RWPE1 (cell line): Measurements from ENCODE around the gene DTX3.
"Not testable (repeated sequence)": the region's sequence is repeated elsewhere in the genome, so short reads cannot be mapped to it uniquely, and the experiment has no call there.

Experiments
- CTCF ChIA-PET: fragments of 350-600 bp; sonication (Branson Sonifier 250); formaldehyde crosslinking; extraction: SDS; loops from one replicate; lab custom pipeline; 2021; lab: Yijun Ruan, JAX
- POLR2A ChIA-PET: fragments of 400-600 bp; formaldehyde crosslinking; extraction: SDS; loops from one replicate; lab custom pipeline; 2020; ENCODE audit warnings: antibody characterized with exemption; ENCODE audit not compliant: low non-redundant PET; lab: Yijun Ruan, JAX
- DNase-seq: peaks from one replicate; pipeline ENCODE4 v3.0.0; 2012; ENCODE audit warnings: low spot score
- H3K27ac ChIP-seq: fragments of 450-650 bp; 2 replicates; pipeline ENCODE4 v1.5.1; 2017
- TF ChIP-seq, protein P1 (sequence below): fragments of 450-650 bp; conservative IDR thresholded peaks from 2 replicates; pipeline ENCODE4 v1.5.1; 2017; ENCODE audit warnings: low read depth, mild to moderate bottlenecking

DTX3 gene

DNA sequence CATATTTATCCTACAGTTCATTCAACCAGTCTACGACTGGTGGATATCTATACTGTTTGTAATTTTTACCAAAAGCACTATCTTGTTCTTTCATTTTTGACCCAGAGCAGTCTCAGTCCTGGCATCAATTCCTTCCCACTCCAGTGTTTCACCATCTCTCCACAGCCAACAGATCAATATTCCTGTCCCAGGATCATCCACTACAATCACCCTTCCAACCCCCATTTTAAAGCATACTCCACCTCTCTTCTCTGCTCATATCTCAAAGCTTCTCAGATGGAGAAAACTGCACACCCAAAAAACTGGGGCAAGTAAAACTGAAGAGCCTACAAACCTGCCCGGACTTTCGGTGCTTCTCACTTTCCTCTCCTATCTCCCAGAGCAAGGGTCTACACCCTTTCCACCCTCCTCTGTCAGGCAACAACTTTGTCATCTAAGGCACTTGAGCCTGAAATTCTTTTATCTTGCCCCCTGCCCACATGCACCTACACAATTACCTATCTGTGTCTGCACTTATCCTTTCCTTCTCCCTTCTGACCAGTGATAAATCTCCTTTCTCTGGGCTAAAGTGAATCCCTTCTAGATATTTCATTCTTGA, 17.7 kb upstream of the DTX3 start:
- ChIA-PET POLR2A (no interaction called here), CTCF (no interaction called here)
- no peak for DNase-seq
- TF ChIP-seq, protein P1, sequence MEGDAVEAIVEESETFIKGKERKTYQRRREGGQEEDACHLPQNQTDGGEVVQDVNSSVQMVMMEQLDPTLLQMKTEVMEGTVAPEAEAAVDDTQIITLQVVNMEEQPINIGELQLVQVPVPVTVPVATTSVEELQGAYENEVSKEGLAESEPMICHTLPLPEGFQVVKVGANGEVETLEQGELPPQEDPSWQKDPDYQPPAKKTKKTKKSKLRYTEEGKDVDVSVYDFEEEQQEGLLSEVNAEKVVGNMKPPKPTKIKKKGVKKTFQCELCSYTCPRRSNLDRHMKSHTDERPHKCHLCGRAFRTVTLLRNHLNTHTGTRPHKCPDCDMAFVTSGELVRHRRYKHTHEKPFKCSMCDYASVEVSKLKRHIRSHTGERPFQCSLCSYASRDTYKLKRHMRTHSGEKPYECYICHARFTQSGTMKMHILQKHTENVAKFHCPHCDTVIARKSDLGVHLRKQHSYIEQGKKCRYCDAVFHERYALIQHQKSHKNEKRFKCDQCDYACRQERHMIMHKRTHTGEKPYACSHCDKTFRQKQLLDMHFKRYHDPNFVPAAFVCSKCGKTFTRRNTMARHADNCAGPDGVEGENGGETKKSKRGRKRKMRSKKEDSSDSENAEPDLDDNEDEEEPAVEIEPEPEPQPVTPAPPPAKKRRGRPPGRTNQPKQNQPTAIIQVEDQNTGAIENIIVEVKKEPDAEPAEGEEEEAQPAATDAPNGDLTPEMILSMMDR = no peak
- H3K27ac ChIP-seq = no peak overlapping the region

DNA sequence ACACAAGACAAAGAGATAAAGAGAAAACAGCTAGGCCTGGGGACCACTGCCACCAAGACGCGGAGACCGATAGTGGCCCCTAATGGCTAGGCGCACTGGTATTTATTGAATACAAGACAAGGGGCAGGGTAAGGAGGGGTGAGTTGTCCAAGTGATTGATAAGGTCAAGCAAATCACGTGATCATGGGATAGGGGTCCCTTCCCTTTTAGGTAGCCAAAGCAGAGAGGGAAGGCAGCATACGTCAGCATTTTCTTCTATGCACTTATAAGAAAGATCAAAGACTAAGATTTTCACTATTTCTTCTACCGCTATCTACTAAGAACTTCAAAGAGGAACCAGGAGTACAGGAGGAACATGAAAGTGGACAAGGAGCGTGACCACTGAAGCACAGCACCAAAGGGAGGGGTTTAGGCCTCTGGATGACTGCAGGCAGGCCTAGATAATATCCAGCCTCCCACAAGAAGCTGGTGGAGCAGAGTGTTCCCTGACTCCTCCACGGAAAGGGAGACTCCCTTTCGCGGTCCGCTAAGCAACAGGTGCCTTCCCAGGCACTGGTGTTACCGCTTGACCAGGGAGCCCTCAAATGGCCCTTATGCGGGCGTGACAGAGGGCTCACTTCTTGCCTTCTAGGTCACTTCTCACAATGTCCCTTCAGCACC, 15.5 kb upstream of the DTX3 start:
- H3K27ac ChIP-seq, DNase-seq, POLR2A ChIA-PET: not testable (repeated sequence)
- CTCF ChIA-PET = interaction anchor here (0.6 to 0.8 kb wide), 2 partner anchors 33 to 131 kb away, joined by 3 to 4 read pairs; no protein-coding TSS in a partner anchor

DNA sequence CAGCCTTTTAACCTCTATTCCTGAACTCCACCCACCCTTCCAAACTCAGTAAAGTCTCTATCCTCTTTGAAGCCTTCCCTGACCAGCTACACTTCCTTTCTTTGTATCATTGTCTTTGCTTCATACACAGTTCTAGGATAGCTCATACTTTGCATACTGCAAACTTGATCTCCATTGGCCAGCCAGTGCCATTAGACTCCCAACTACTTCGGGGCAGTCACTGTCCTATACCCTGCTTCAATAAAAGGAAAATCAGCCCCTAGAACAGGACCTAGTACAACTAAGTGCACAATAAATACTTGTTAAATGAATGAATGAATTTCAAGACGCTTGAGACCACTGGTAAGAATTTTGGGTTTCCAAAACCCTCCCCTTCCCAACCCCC, 14.2 kb upstream of the DTX3 start:
- peak overlapping the region; percentile 65 for H3K27ac ChIP-seq
- TF ChIP-seq, protein P1 = no peak
- POLR2A ChIA-PET = no interaction called here
- no peak for DNase-seq
- CTCF ChIA-PET = interaction anchor here (0.6 kb wide), 1 partner anchor 42 kb away, joined by 3 read pairs; the partner anchor contains the start of gene B4GALNT1

DNA sequence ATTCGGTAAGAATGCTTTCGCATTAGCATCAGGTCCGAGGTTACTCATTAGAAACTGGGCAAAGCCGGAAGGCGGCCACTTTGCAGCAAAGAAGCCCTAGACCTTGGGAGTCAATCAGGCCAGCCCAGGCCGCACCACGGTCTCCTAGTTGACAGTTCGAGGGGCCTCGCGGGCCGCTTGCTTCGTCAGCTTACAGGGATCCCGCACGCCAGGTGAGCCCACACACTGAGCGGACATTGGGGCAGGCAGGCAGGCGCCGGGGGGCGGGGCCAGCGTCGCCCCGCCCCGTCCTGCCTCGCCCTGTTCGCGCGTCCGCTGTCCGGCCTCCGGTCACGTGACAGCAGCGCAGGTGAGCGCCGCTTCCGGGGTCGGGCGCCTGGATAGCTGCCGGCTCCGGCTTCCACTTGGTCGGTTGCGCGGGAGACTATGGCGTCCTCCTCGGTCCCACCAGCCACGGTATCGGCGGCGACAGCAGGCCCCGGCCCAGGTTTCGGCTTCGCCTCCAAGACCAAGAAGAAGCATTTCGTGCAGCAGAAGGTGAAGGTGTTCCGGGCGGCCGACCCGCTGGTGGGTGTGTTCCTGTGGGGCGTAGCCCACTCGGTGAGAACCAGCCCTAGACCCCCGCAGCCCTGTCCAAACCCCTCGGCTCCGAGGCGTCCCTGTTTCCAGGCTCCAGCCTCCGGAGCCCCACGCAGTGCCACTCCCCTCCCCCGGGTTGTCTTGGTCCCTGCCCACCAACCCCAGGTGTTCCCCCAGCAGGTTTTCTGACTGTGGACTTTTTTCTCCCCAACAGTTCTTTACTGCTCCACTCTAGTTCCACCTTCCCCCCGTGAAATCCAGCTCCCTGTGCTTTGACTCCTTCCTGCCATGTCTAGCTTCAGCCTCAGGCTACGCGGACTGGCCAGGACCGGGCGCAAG, 13.5 kb upstream of the DTX3 start, which contains the start of gene PIP4K2C:
Gene PIP4K2C (plus strand): TSS at position 329 of the 918 bp plus-strand sequence. CDS start 98 bp downstream, at position 427.
- ChIA-PET POLR2A (no interaction called here), CTCF (interaction anchor here (0.6 to 3.3 kb wide), 9 partner anchors 8 to 116 kb away, joined by 3 to 26 read pairs (median 4); partner anchors contain the start of genes B4GALNT1 and OS9)
- peak; percentile 86 for DNase-seq
- peak within 1 kb of the TSS; percentile 65 for H3K27ac ChIP-seq
- TF ChIP-seq, protein P1 = no peak

DNA sequence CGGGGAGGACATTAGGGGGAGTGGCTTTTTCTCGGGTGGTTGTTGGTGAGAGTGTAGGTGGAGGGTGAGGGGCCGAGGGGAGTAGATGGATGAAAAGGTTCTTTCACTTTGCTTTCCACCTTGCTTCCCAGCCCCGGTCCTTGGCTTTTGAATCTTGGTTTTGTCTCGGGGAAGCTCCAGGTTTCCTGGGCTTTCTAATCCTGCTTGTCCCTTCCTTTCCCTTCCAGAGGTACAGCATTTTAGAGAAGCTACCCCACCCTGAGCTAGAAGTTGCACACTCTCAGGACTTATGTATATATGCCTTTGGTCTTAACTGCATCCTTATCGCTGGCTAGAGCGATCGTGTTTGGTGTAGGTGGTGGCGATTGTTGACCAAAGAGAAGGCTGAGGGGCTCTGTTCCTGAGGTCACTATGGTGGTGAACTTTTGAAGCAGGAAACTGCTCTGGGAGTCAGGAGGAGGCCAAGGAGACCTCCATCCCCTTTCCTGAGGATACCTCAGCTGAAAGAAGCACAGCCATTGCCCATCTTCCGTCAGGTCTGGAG, 12.8 kb upstream of the DTX3 start:
- ChIA-PET POLR2A (interaction anchor here (0.5 kb wide), 1 partner anchor 111 kb away, joined by 3 read pairs; no protein-coding TSS in a partner anchor), CTCF (interaction anchor here (0.8 to 3.3 kb wide), 7 partner anchors 8 to 116 kb away, joined by 3 to 26 read pairs (median 4); partner anchors contain the start of genes B4GALNT1 and OS9)
- DNase-seq = no peak
- TF ChIP-seq, protein P1 = no peak
- H3K27ac ChIP-seq = peak overlapping the region; percentile 65

DNA sequence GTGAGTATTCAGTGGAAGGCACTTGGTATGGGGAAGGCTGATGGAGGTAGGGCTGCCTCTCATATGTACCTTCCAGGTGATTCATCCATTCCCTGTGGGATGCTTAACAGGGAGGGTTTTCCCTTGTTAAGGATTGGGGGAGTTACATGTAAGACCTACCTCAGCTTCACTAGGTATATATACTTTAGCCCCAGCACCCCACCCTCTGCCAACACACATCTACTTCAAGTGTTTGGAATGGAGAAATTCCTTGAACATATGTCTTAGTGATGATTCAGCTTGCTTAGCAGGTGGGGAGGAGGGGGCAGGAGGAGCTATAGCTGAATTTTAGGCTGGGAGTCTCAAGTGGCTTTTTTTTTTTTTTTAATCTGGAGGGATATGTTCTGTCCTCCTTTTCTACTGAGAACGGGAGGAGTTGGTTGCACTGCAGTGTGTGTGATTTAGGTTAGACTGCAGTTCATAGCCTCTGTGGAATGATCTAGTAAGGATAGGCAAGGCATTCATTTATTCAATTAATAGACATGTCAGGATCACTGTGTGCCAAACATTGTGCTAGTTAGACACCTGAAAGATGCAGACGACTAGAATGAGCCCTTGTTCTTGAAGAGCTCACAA, 12.0 kb upstream of the DTX3 start:
- DNase-seq = peak; percentile 51
- TF ChIP-seq, protein P1 = no peak
- no peak overlapping the region for H3K27ac ChIP-seq
- ChIA-PET POLR2A (interaction anchor here (0.6 kb wide), 1 partner anchor 144 kb away, joined by 3 read pairs; no protein-coding TSS in a partner anchor), CTCF (interaction anchor here (1.0 to 3.3 kb wide), 3 partner anchors 9 to 101 kb away, joined by 4 to 26 read pairs (median 13); partner anchors contain the start of genes B4GALNT1 and OS9)
